ENCODE results near the gene FUBP3. TPM values are rescaled to one million over a fixed set of nuclear protein-coding genes. Genes with fewer than 3 reads are reported as not detected.

The FUBP3 gene
- polyA plus RNA-seq, 1 of the 3 experiments (the other 2 are of a cell fraction): 55.1 TPM

- peaks cover 13% of the 10 kb centered on the region; the same call in 1 of the 2 replicates for H4K20me1 ChIP-seq (ENCODE audit: insufficient read depth)
- 88% methylated on average over 2 of the region's 2 CpGs for WGBS (ENCODE audit: low lambda C conversion rate)
- H3K9me3 ChIP-seq: no peaks in the 10 kb centered on the region
- H3K4me1 ChIP-seq (ENCODE audit: control insufficient read depth in 1 of 2, insufficient read depth in 2 of 2, low read depth in 1 of 2, low read length in 1 of 2): no peaks in the 10 kb centered on the region; a peak in 1 of 4 replicates
- ChIA-PET CTCF (no interaction called here), POLR2A (no interaction called here)
- H3K27me3 ChIP-seq (ENCODE audit: insufficient read depth): no peaks in the 10 kb centered on the region
- peaks cover 13% of the 10 kb centered on the region; the same call in 1 of the 2 replicates for H3K79me2 ChIP-seq (ENCODE audit: insufficient read depth)
- no peak for DNase-seq
- no peak overlapping the region for H3K4me2 ChIP-seq
- no peak overlapping the region for H3K27ac ChIP-seq (ENCODE audit: low read depth in 2 of 2, low read length in 1 of 2)
- no peak overlapping the region for H2AFZ ChIP-seq (ENCODE audit: low read depth)
- TF ChIP-seq MEF2A (IDR thresholded peaks at IDR 0.05; ENCODE audit: borderline replicate concordance, low read depth) (no peak), FOXM1 (IDR thresholded peaks at IDR 0.05; ENCODE audit: low read depth) (no peak), YY1 (IDR thresholded peaks at IDR 0.05; ENCODE audit: low read depth) (no peak), SMC3 (IDR thresholded peaks at IDR 0.05; ENCODE audit: low read depth, low read length) (no peak), NFIC (IDR thresholded peaks at IDR 0.05; ENCODE audit: borderline replicate concordance) (no peak), TCF12 (IDR thresholded peaks at IDR 0.05) (no peak), MAX (IDR thresholded peaks at IDR 0.05; ENCODE audit: low read depth) (no peak), EZH2phosphoT487 (IDR thresholded peaks at IDR 0.05; ENCODE audit: borderline replicate concordance, low read depth) (no peak), RFX5 (IDR thresholded peaks at IDR 0.05; ENCODE audit: low read length) (no peak), POLR2AphosphoS5 (IDR thresholded peaks at IDR 0.05; ENCODE audit: low read depth, low read length) (no peak), TEAD4 (IDR thresholded peaks at IDR 0.05; ENCODE audit: borderline replicate concordance, insufficient read depth) (no peak), PBX3 (IDR thresholded peaks at IDR 0.05) (no peak)
- TF ChIP-seq, protein P1, sequence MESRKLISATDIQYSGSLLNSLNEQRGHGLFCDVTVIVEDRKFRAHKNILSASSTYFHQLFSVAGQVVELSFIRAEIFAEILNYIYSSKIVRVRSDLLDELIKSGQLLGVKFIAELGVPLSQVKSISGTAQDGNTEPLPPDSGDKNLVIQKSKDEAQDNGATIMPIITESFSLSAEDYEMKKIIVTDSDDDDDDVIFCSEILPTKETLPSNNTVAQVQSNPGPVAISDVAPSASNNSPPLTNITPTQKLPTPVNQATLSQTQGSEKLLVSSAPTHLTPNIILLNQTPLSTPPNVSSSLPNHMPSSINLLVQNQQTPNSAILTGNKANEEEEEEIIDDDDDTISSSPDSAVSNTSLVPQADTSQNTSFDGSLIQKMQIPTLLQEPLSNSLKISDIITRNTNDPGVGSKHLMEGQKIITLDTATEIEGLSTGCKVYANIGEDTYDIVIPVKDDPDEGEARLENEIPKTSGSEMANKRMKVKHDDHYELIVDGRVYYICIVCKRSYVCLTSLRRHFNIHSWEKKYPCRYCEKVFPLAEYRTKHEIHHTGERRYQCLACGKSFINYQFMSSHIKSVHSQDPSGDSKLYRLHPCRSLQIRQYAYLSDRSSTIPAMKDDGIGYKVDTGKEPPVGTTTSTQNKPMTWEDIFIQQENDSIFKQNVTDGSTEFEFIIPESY (IDR thresholded peaks at IDR 0.05; ENCODE audit: borderline replicate concordance, low read depth): no peak
- TF ChIP-seq, protein P2, sequence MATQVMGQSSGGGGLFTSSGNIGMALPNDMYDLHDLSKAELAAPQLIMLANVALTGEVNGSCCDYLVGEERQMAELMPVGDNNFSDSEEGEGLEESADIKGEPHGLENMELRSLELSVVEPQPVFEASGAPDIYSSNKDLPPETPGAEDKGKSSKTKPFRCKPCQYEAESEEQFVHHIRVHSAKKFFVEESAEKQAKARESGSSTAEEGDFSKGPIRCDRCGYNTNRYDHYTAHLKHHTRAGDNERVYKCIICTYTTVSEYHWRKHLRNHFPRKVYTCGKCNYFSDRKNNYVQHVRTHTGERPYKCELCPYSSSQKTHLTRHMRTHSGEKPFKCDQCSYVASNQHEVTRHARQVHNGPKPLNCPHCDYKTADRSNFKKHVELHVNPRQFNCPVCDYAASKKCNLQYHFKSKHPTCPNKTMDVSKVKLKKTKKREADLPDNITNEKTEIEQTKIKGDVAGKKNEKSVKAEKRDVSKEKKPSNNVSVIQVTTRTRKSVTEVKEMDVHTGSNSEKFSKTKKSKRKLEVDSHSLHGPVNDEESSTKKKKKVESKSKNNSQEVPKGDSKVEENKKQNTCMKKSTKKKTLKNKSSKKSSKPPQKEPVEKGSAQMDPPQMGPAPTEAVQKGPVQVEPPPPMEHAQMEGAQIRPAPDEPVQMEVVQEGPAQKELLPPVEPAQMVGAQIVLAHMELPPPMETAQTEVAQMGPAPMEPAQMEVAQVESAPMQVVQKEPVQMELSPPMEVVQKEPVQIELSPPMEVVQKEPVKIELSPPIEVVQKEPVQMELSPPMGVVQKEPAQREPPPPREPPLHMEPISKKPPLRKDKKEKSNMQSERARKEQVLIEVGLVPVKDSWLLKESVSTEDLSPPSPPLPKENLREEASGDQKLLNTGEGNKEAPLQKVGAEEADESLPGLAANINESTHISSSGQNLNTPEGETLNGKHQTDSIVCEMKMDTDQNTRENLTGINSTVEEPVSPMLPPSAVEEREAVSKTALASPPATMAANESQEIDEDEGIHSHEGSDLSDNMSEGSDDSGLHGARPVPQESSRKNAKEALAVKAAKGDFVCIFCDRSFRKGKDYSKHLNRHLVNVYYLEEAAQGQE (IDR thresholded peaks at IDR 0.05; ENCODE audit: low read depth, low read length): no peak
- peaks cover 3% of the 10 kb centered on the region for H3F3A ChIP-seq (replicated peaks; ENCODE audit: insufficient read depth)
- no peaks in the 10 kb centered on the region for H3K9me2 ChIP-seq
- peaks cover 47 to 50% of the 10 kb centered on the region in 2 experiments for H3K36me3 ChIP-seq (replicated peaks in 1 of 2; ENCODE audit: control insufficient read depth in 1 of 2, insufficient read depth in 2 of 2, low read length in 1 of 2)
- no peak overlapping the region for H3K4me3 ChIP-seq (ENCODE audit: low read depth in 2 of 2, low read length in 1 of 2)
- no peak overlapping the region for H3K9ac ChIP-seq
These were observed 20.2 kb downstream of the FUBP3 start for GRCh38 chr9:130599625-130600024.
